C4-2B (cell line): ENCODE data around the gene SGTA.

ENCODE experiments used
- ZFX ChIP-seq: fragments of 450-650 bp; IDR thresholded peaks from 2 replicates; pipeline ENCODE4 v1.6.1; 2017
- TF ChIP-seq, protein P1 (sequence below): fragments of 450-650 bp; conservative IDR thresholded peaks from 2 replicates; pipeline ENCODE4 v1.5.1; 2017; ENCODE audit warnings: mild to moderate bottlenecking

DNA sequence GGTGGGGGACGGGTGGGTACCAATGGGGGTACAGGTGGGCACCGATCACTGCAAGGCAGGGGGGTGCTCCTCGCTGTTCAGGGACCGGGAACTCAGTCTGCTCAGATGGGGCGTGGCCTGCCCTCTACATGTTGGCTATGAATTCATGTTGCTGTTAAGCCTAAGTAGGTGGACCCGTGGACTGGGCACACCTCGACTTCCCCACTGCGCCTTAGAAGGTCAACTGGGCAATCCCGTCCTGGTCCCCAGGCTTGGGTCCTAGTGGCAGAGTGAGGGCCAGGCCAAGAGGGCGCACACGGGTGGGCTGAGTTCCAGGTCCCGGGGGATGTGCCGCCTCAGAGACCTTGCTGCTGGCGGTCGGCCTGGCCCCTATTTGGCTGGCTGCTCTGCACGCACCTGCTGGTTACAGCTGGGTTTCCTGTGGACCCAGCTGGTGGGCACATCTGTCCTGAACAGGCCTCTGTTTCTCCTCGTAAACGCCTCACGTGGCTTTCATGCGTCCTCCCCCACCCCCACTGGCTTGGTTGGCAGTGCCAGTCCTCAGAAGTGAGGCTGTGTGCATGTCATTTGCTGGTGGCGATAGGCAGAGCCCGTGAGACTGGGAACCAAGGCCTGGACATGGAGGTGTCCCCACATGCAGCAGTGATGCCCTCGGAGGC, 23.0 kb upstream of the SGTA start:
- TF ChIP-seq, protein P1, sequence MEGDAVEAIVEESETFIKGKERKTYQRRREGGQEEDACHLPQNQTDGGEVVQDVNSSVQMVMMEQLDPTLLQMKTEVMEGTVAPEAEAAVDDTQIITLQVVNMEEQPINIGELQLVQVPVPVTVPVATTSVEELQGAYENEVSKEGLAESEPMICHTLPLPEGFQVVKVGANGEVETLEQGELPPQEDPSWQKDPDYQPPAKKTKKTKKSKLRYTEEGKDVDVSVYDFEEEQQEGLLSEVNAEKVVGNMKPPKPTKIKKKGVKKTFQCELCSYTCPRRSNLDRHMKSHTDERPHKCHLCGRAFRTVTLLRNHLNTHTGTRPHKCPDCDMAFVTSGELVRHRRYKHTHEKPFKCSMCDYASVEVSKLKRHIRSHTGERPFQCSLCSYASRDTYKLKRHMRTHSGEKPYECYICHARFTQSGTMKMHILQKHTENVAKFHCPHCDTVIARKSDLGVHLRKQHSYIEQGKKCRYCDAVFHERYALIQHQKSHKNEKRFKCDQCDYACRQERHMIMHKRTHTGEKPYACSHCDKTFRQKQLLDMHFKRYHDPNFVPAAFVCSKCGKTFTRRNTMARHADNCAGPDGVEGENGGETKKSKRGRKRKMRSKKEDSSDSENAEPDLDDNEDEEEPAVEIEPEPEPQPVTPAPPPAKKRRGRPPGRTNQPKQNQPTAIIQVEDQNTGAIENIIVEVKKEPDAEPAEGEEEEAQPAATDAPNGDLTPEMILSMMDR: no peak
- no peak for TF ChIP-seq ZFX
